PC-9 (cell line): ENCODE data around the gene PAPSS1.

Source experiments
- EZH2 ChIP-seq: fragments of 200-600 bp; sonication (generic); IDR thresholded peaks from 2 replicates; pipeline ENCODE4 v1.8.0; 2017; ENCODE audit warnings: antibody characterized with exemption, low read depth
- TF ChIP-seq, protein P1 (sequence below): fragments of 200-600 bp; sonication (generic); conservative IDR thresholded peaks from 2 replicates; pipeline ENCODE4 v1.6.1; 2017; ENCODE audit warnings: mixed run types, antibody characterized with exemption, mild to moderate bottlenecking, moderate library complexity

DNA sequence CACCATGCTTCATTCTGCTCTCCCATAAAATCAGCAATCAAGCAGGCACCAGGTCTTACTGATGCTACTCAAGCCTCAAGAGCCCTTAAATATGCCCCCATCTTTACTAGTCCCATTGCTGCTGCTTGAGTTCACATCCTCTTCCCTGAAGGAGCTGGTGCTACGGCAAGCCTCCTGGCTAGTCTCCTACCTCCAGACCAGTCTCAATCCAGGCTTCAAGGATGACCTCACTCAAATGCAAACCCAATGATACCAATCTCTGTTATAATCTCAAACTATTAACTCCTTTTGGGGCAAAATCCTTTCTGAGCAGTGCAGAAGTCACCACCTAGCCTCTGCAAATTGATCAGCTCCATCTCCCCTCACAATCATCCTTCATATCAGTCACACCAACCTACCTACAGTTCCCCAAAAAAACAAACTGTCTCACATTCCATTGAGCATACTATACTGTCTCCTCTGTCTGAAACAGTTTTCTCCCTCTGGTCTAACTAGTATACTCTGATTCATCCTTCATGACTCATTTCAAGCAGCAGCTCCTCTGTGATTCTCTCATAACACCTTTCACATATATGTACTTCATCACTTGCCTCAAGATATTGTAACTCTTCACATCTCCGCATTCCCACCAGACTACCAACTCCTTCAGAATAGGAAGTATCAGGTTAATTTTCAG, 30.0 kb downstream of the PAPSS1 start:
- TF ChIP-seq, protein P1, sequence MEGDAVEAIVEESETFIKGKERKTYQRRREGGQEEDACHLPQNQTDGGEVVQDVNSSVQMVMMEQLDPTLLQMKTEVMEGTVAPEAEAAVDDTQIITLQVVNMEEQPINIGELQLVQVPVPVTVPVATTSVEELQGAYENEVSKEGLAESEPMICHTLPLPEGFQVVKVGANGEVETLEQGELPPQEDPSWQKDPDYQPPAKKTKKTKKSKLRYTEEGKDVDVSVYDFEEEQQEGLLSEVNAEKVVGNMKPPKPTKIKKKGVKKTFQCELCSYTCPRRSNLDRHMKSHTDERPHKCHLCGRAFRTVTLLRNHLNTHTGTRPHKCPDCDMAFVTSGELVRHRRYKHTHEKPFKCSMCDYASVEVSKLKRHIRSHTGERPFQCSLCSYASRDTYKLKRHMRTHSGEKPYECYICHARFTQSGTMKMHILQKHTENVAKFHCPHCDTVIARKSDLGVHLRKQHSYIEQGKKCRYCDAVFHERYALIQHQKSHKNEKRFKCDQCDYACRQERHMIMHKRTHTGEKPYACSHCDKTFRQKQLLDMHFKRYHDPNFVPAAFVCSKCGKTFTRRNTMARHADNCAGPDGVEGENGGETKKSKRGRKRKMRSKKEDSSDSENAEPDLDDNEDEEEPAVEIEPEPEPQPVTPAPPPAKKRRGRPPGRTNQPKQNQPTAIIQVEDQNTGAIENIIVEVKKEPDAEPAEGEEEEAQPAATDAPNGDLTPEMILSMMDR = no peak
- no peak for TF ChIP-seq EZH2
